ENCODE results near the gene NSUN7.

The NSUN7 gene

GRCh38 chr4:40723728-40724127 is 26.0 kb upstream of the NSUN7 start:
- DNase-seq (ENCODE audit: low read depth) = no peak
- no peak for TF ChIP-seq CTCF (IDR thresholded peaks at IDR 0.05; ENCODE audit: insufficient read depth, low read depth, low read length, missing control alignments)
- H3K4me3 ChIP-seq (ENCODE audit: low read length) = no peak overlapping the region

- TF ChIP-seq CTCF (IDR thresholded peaks at IDR 0.05; ENCODE audit: insufficient read depth, low read depth, low read length, missing control alignments) = no peak
- no peak for DNase-seq (ENCODE audit: low read depth)
- H3K4me3 ChIP-seq (ENCODE audit: low read length) = no peak overlapping the region
These were observed 21.4 kb upstream of the NSUN7 start for GRCh38 chr4:40728333-40728732.

GRCh38 chr4:40729555-40729954 is 20.2 kb upstream of the NSUN7 start:
- DNase-seq (ENCODE audit: low read depth) = no peak
- no peak overlapping the region for H3K4me3 ChIP-seq (ENCODE audit: low read length)
- TF ChIP-seq CTCF (IDR thresholded peaks at IDR 0.05; ENCODE audit: insufficient read depth, low read depth, low read length, missing control alignments) = no peak

- no peak for TF ChIP-seq CTCF (IDR thresholded peaks at IDR 0.05; ENCODE audit: insufficient read depth, low read depth, low read length, missing control alignments)
- DNase-seq (ENCODE audit: low read depth) = no peak
- no peak overlapping the region for H3K4me3 ChIP-seq (ENCODE audit: low read length)
These were observed 19.6 kb upstream of the NSUN7 start for GRCh38 chr4:40730091-40730679.

GRCh38 chr4:40731361-40731760 is 18.4 kb upstream of the NSUN7 start:
- no peak for TF ChIP-seq CTCF (IDR thresholded peaks at IDR 0.05; ENCODE audit: insufficient read depth, low read depth, low read length, missing control alignments)
- no peak overlapping the region for H3K4me3 ChIP-seq (ENCODE audit: low read length)
- no peak for DNase-seq (ENCODE audit: low read depth)

GRCh38 chr4:40731792-40732245 is 17.9 kb upstream of the NSUN7 start:
- DNase-seq (ENCODE audit: low read depth) = no peak
- H3K4me3 ChIP-seq (ENCODE audit: low read length) = no peak overlapping the region
- no peak for TF ChIP-seq CTCF (IDR thresholded peaks at IDR 0.05; ENCODE audit: insufficient read depth, low read depth, low read length, missing control alignments)

- no peak for TF ChIP-seq CTCF (IDR thresholded peaks at IDR 0.05; ENCODE audit: insufficient read depth, low read depth, low read length, missing control alignments)
- no peak overlapping the region for H3K4me3 ChIP-seq (ENCODE audit: low read length)
- DNase-seq (ENCODE audit: low read depth) = no peak
These were observed 16.0 kb upstream of the NSUN7 start for GRCh38 chr4:40733752-40734151.

All from epithelial cell of esophagus (primary cell).